Common myeloid progenitor, CD34-positive (primary cell): Measurements from ENCODE around the gene NCBP1.

Experiments
- CTCF ChIA-PET: fragments of 350-600 bp; sonication (Branson Sonifier 250); formaldehyde crosslinking; loops from one replicate; lab custom pipeline; 2021; ENCODE audit warnings: antibody characterized with exemption; lab: Charles Lee
- POLR2A ChIA-PET: fragments of 350-600 bp; sonication (Branson Sonifier 250); formaldehyde crosslinking; loops from one replicate; lab custom pipeline; 2021; ENCODE audit warnings: antibody characterized with exemption; lab: Charles Lee
- DNase-seq, 3 donors: peaks; one replicate each; pipeline versions ENCODE4 v3.0.0 to v3.0.0-alpha.2; 2013
- H3K27ac ChIP-seq, 2 experiments: 1 replicate in 1 of 2; 2 replicates in 1 of 2; pipeline ENCODE4 v1.7.0; 2013; ENCODE audit warnings: inconsistent platforms in 2 of 2, low read length in 2 of 2, mild to moderate bottlenecking in 2 of 2, low read depth in 1 of 2, moderate library complexity in 1 of 2; ENCODE audit not compliant: severe bottlenecking in 2 of 2, insufficient read depth in 1 of 2, poor library complexity in 1 of 2
- H3K27me3 ChIP-seq, 5 experiments: replicated peaks in 2 of 5; 1 replicate in 3 of 5; 2 replicates in 2 of 5; pipeline versions ENCODE4 v1.6.1 to v1.7.0; 2013; ENCODE audit warnings: low read length in 4 of 5, mild to moderate bottlenecking in 2 of 5, moderate library complexity in 2 of 5, inconsistent platforms in 1 of 5; ENCODE audit not compliant: insufficient read depth in 5 of 5, control insufficient read depth in 4 of 5
- H3K36me3 ChIP-seq, 4 experiments: 1 replicate in 2 of 4; 2 replicates in 2 of 4; pipeline versions ENCODE4 v1.6.1 to v1.7.0; 2013; ENCODE audit warnings: low read length in 3 of 4, control low read depth in 1 of 4, mild to moderate bottlenecking in 1 of 4; ENCODE audit not compliant: control insufficient read depth in 4 of 4, insufficient read depth in 4 of 4
- H3K4me1 ChIP-seq, 4 experiments: 1 replicate in 3 of 4; 2 replicates in 1 of 4; pipeline versions ENCODE4 v1.6.1 to v1.7.1; 2013; ENCODE audit warnings: low read length in 3 of 4, mild to moderate bottlenecking in 3 of 4, control low read depth in 1 of 4, inconsistent platforms in 1 of 4, moderate library complexity in 1 of 4; ENCODE audit not compliant: control insufficient read depth in 4 of 4, insufficient read depth in 4 of 4; ENCODE audit errors: control extremely low read depth in 1 of 4
- H3K4me3 ChIP-seq, 7 experiments: 1 replicate in 4 of 7; 2 replicates in 3 of 7; pipeline versions ENCODE4 v1.5.1 to v1.7.0; 2013; ENCODE audit warnings: mild to moderate bottlenecking in 7 of 7, low read length in 6 of 7, moderate library complexity in 6 of 7, inconsistent platforms in 2 of 7, low read depth in 2 of 7, control low read depth in 1 of 7; ENCODE audit not compliant: insufficient read depth in 4 of 7, control insufficient read depth in 1 of 7; ENCODE audit errors: extremely low read depth in 1 of 7
- H3K9me3 ChIP-seq, 5 experiments: 1 replicate in 4 of 5; 2 replicates in 1 of 5; pipeline versions ENCODE4 v1.6.1 to v1.7.1; 2013; ENCODE audit warnings: low read length in 4 of 5, mild to moderate bottlenecking in 2 of 5, inconsistent platforms in 1 of 5, low read depth in 1 of 5, moderate library complexity in 1 of 5; ENCODE audit not compliant: control insufficient read depth in 4 of 5, insufficient read depth in 2 of 5; ENCODE audit errors: control extremely low read depth in 1 of 5
- WGBS: methylation state at CpG from one replicate; pipeline ENCODE4 v1.1.5; 2013; ENCODE audit not compliant: insufficient coverage; 5-methylcytosine and 5-hydroxymethylcytosine counted together

NCBP1 gene

DNA sequence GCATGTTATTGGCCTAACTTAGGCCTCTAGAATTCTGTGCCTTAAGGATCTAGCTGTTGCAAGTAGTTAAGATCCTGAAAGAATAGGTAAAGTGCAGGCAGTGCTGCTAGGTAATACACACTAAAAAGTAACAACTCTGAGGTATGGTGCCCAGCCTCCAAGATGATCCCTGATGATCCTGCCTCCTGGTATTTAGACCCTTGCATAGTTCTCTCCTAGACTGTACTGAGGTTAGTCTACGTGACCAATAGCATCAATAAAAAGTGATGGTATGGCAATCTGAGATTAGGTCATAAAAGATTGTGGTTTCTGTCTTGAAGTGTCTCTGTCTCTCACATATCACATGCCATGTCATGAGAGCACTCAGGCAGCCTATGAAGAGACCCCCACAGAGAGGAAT, 9.7 kb upstream of the NCBP1 start:
- H3K27ac ChIP-seq = no peak overlapping the region
- H3K9me3 ChIP-seq = peaks cover 0 to 3% (median 0%) of the 10 kb centered on the region in 5 experiments
- CTCF ChIA-PET = interaction anchor here (0.9 to 3.1 kb wide), 5 partner anchors 9 to 156 kb away, joined by 3 to 16 read pairs (median 5); no protein-coding TSS in a partner anchor
- WGBS = no CpG with 5 or more reads among the region's 1 CpG
- H3K4me3 ChIP-seq = no peak overlapping the region
- POLR2A ChIA-PET = no interaction called here
- no peaks in the 10 kb centered on the region for H3K27me3 ChIP-seq
- peaks cover 0 to 1% (median 0%) of the 10 kb centered on the region in 4 experiments for H3K4me1 ChIP-seq
- DNase-seq = no peak
- peaks cover 6 to 39% (median 27%) of the 10 kb centered on the region in 4 experiments for H3K36me3 ChIP-seq

DNA sequence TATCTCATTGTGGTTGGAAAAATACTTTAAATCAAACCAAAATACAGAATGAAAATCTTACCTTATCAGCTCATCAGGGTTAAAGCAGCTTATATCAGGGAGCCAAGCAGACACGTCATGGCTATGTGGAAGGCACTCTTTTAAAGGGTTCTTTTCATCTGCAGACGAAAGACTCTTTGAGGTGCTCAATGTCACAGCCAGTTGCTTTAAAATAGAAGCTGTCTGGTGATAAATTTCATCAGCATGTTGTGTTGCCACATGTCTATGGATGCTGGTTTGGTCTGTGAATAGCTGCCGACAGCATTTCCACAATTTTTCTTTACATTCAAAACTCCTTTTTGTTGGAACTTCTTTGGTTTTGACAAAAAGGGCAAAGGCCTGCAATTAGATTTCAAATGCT, 8.0 kb upstream of the NCBP1 start:
- ChIA-PET POLR2A (no interaction called here), CTCF (interaction anchor here (2.3 to 3.1 kb wide), 2 partner anchors 27 to 158 kb away, joined by 5 to 16 read pairs; no protein-coding TSS in a partner anchor)
- no peak overlapping the region for H3K4me3 ChIP-seq
- H3K9me3 ChIP-seq = no peaks in the 10 kb centered on the region
- WGBS = 100% methylated on average over 2 of the region's 3 CpGs
- H3K36me3 ChIP-seq = peaks cover 10 to 39% (median 26%) of the 10 kb centered on the region in 4 experiments
- no peaks in the 10 kb centered on the region for H3K27me3 ChIP-seq
- no peak for DNase-seq
- H3K27ac ChIP-seq = no peak overlapping the region
- peaks cover 0 to 3% (median 0%) of the 10 kb centered on the region in 4 experiments for H3K4me1 ChIP-seq

DNA sequence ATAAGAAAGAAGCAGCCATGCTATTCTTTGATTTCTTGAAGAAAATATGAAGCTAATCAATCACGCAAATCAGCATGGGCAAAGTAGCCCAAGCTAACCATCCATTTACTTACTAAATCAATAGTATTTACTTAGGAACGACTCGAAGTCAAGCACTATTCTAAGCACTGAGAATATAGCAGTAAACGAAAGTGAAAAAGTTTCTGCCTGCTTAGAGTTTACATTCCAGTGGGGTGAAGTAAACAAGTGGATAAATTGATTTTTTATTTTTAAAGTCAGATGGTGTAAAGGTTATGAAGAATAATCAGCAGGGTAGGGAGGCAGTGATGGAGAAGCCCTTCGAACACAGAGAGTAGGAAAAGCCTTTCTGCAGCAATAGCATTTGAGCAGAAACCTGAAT, 6.0 kb upstream of the NCBP1 start:
- no peak overlapping the region for H3K4me3 ChIP-seq
- ChIA-PET CTCF (interaction anchor here (2.6 kb wide), 1 partner anchor 159 kb away, joined by 18 read pairs; no protein-coding TSS in a partner anchor), POLR2A (interaction anchor here (1.3 kb wide), 1 partner anchor 12 kb away, joined by 3 read pairs; no protein-coding TSS in a partner anchor)
- DNase-seq = no peak
- H3K9me3 ChIP-seq = no peaks in the 10 kb centered on the region
- 96% methylated on average over 4 of the region's 5 CpGs for WGBS
- H3K36me3 ChIP-seq = peaks cover 10 to 26% (median 19%) of the 10 kb centered on the region in 4 experiments
- peaks cover 8 to 13% (median 11%) of the 10 kb centered on the region in 4 experiments for H3K4me1 ChIP-seq
- no peak overlapping the region for H3K27ac ChIP-seq
- H3K27me3 ChIP-seq = no peaks in the 10 kb centered on the region

DNA sequence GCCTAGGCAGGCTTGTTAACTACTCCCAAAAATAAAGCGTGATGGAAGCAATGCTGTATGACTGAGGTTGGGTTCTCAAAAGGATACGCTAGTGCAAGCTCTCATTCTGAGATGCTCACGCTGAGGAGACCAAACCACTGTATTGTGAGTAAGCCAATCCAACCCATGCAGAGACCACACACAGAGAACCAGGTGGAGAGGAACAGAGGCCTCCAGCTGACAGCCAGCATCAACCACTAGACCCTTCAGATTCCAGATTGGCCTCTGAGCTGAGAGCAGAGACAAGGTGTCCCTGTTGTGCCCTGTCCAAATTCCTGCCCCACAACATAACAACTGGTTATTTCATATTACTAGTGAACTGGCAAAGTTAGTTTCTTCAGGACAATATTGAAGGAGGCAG, 5.0 kb upstream of the NCBP1 start:
- DNase-seq = no peak
- 100% methylated on average over 3 of the region's 3 CpGs for WGBS
- Histone ChIP-seq H3K27me3 (no peaks in the 10 kb centered on the region), H3K36me3 (peaks cover 8 to 25% (median 14%) of the 10 kb centered on the region in 4 experiments), H3K9me3 (no peaks in the 10 kb centered on the region), H3K4me3 (no peak overlapping the region), H3K27ac (no peak overlapping the region), H3K4me1 (peaks cover 8 to 15% (median 11%) of the 10 kb centered on the region in 4 experiments)
- ChIA-PET POLR2A (interaction anchor here (0.6 kb wide), 1 partner anchor 167 kb away, joined by 3 read pairs; no protein-coding TSS in a partner anchor), CTCF (interaction anchor here (0.9 to 2.6 kb wide), 3 partner anchors 11 to 160 kb away, joined by 3 to 18 read pairs (median 7); no protein-coding TSS in a partner anchor)

DNA sequence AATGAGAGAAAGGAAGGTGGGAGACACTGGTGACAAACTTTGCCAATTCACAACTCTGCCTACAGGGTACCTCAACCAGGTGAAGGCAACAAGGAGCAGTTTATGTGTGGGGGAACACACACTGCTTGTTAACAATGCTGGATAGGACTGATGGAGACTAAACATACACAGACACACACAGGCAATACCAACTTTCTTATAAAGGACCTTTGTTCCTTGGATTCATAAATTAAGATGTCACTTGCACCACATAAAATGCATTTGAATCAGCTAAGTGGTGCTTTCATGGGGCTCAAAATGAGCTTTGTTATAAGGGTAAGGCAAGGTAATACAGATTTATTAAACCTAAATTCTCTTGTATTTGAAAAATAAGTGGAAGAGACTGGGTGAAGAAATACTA, 4.5 kb upstream of the NCBP1 start:
- Histone ChIP-seq H3K27ac (no peak overlapping the region), H3K27me3 (no peaks in the 10 kb centered on the region), H3K9me3 (no peaks in the 10 kb centered on the region), H3K4me1 (peaks cover 9 to 17% (median 12%) of the 10 kb centered on the region in 4 experiments), H3K36me3 (peaks cover 8 to 20% (median 11%) of the 10 kb centered on the region in 4 experiments), H3K4me3 (no peak overlapping the region)
- DNase-seq = no peak
- CTCF ChIA-PET = interaction anchor here (0.7 to 2.6 kb wide), 6 partner anchors 11 to 264 kb away, joined by 3 to 18 read pairs (median 5); no protein-coding TSS in a partner anchor
- POLR2A ChIA-PET = no interaction called here

DNA sequence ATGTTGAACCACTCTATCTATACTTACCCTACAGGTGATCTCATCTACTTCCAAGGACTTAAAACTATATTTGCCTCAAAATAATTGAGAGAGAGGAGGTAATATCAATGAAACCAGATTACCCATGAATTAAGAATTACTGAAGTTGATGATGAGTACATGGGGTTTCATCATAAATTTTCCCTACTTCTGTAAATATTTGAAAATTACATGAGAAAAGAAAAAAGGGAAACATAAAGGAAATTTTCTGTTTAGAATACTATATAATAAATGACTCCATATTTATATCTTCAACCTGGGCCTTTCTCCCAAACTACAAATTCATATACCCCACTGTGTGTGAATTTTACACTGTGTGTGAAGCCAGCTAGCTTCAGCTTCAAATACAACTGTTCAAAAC, 3.0 kb upstream of the NCBP1 start:
- ChIA-PET POLR2A (no interaction called here), CTCF (interaction anchor here (0.9 to 1.7 kb wide), 4 partner anchors 12 to 773 kb away, joined by 3 to 10 read pairs (median 3); no protein-coding TSS in a partner anchor)

More for the DNA sequence above, 3.0 kb upstream of the NCBP1 start:
- DNase-seq = no peak
- H3K4me3 ChIP-seq = no peak overlapping the region
- H3K36me3 ChIP-seq = peaks cover 4 to 7% (median 5%) of the 10 kb centered on the region in 4 experiments
- H3K27ac ChIP-seq = no peak overlapping the region
- peaks cover 19 to 30% (median 25%) of the 10 kb centered on the region in 4 experiments for H3K4me1 ChIP-seq
- H3K27me3 ChIP-seq = no peaks in the 10 kb centered on the region
- H3K9me3 ChIP-seq = no peaks in the 10 kb centered on the region
